Measurements from ENCODE around the gene SRCIN1.

Gene SRCIN1

GRCh38 chr17:38512473-38513058, 93.2 kb downstream of the SRCIN1 start:
- TF ChIP-seq POLR2AphosphoS5 (IDR thresholded peaks at IDR 0.05; ENCODE audit: low read depth, low read length), result no peak
- TF ChIP-seq SIN3A (IDR thresholded peaks at IDR 0.05; ENCODE audit: borderline replicate concordance, insufficient read depth, low read length), result no peak
- no peak for TF ChIP-seq FOXP2 (optimal IDR thresholded peaks at IDR 0.05; ENCODE audit: borderline replicate concordance, extremely low read depth, extremely low read length, insufficient read depth)
- no peak for TF ChIP-seq REST (IDR thresholded peaks at IDR 0.05; ENCODE audit: insufficient read depth in 1 of 2, low read depth in 2 of 2, low read length in 2 of 2)
- TF ChIP-seq TAF1 (IDR thresholded peaks at IDR 0.05; ENCODE audit: borderline replicate concordance, insufficient read depth, low read length), result no peak

DNA sequence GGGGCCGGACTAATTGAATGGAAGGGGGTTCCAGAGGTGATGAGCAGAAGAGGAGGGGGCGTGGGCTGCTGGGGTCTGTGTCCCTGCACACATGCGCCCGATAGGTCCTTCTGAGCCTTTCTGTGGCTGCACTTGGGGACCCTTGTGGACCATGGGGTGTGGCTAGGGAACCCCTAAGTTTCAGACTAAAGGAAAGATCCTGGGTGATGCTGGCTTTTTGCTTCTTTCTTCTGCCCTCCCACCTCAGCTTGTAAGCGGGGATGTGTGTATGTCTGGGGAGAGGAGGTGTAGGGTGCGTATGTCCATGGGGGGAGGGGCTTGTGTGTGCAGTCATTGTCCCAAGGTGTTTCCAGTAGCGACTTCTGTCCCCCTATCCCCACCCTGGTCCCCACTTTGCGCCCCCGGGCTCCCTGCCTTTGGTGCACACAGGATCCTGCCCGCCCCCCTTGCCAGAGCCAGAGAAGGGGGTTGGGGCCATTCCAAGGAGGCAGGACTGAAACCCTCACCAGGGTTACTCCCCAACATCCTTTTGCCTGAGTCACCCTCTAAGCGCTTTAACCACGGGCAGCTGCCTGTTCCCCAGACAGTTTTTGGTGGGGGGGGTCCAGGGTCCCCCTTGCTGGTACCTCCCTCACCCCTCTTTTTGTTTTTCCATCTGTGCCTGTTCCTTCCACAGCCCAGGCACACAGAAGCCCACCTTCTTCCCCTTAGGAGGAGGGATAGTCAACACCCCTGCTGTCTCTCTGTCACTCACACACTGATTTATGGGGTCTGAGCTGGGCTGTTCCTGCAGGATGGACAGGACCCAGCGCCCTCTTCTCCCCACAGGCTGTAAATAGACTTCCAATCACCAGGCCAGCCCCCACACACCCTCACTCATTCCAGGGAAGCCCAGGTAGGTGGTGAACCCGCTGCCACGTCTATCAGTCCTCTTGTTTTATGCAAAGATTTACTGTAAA, 94.3 kb downstream of the SRCIN1 start:
- TF ChIP-seq REST (IDR thresholded peaks at IDR 0.05; ENCODE audit: insufficient read depth in 1 of 2, low read depth in 2 of 2, low read length in 2 of 2), result no peak
- no peak for TF ChIP-seq FOXP2 (optimal IDR thresholded peaks at IDR 0.05; ENCODE audit: borderline replicate concordance, extremely low read depth, extremely low read length, insufficient read depth)
- no peak for TF ChIP-seq SIN3A (IDR thresholded peaks at IDR 0.05; ENCODE audit: borderline replicate concordance, insufficient read depth, low read length)
- no peak for TF ChIP-seq TAF1 (IDR thresholded peaks at IDR 0.05; ENCODE audit: borderline replicate concordance, insufficient read depth, low read length)
- no peak for TF ChIP-seq POLR2AphosphoS5 (IDR thresholded peaks at IDR 0.05; ENCODE audit: low read depth, low read length)

GRCh38 chr17:38510421-38511149, 95.2 kb downstream of the SRCIN1 start:
- TF ChIP-seq POLR2AphosphoS5 (IDR thresholded peaks at IDR 0.05; ENCODE audit: low read depth, low read length) (no peak), TAF1 (IDR thresholded peaks at IDR 0.05; ENCODE audit: borderline replicate concordance, insufficient read depth, low read length) (no peak), REST (IDR thresholded peaks at IDR 0.05; ENCODE audit: insufficient read depth in 1 of 2, low read depth in 2 of 2, low read length in 2 of 2) (no peak), FOXP2 (optimal IDR thresholded peaks at IDR 0.05; ENCODE audit: borderline replicate concordance, extremely low read depth, extremely low read length, insufficient read depth) (no peak), SIN3A (IDR thresholded peaks at IDR 0.05; ENCODE audit: borderline replicate concordance, insufficient read depth, low read length) (no peak)

DNA sequence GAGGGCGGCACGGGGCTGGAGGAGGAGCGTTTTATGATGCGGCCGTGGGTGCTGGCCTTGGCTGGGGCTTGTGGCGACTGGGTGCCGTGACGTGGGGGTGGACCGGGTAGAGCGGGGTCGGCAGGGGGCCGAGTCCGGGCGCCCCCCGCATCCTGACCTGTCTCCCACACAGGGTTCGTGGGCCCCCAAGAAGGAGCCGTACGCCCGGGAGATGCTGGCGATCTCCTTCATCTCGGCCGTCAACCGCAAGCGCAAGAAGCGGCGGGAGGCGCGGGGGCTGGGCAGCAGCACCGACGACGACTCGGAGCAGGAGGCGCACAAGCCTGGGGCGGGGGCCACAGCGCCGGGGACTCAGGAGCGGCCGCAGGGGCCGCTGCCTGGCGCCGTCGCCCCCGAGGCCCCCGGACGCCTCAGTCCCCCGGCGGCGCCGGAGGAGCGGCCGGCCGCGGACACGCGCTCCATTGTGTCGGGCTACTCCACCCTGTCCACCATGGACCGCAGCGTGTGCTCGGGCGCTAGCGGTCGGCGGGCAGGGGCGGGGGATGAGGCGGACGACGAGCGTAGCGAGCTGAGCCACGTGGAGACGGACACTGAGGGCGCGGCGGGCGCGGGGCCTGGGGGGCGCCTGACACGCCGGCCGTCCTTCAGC, 95.9 kb downstream of the SRCIN1 start:
- TF ChIP-seq TAF1 (IDR thresholded peaks at IDR 0.05; ENCODE audit: borderline replicate concordance, insufficient read depth, low read length), result no peak
- no peak for TF ChIP-seq SIN3A (IDR thresholded peaks at IDR 0.05; ENCODE audit: borderline replicate concordance, insufficient read depth, low read length)
- no peak for TF ChIP-seq REST (IDR thresholded peaks at IDR 0.05; ENCODE audit: insufficient read depth in 1 of 2, low read depth in 2 of 2, low read length in 2 of 2)
- TF ChIP-seq POLR2AphosphoS5 (IDR thresholded peaks at IDR 0.05; ENCODE audit: low read depth, low read length), result no peak
- TF ChIP-seq FOXP2 (optimal IDR thresholded peaks at IDR 0.05; ENCODE audit: borderline replicate concordance, extremely low read depth, extremely low read length, insufficient read depth), result no peak
